ENCODE data around the gene CCDC57.

- TF ChIP-seq CTCF (IDR thresholded peaks at IDR 0.05; ENCODE audit: poor library complexity, severe bottlenecking) = no peak
- TF ChIP-seq RAD21 (conservative IDR thresholded peaks at IDR 0.05) = no peak
These were observed 56.2 kb downstream of the CCDC57 start for GRCh38 chr17:82156284-82156925.

All from neural cell (in vitro differentiated cells).